ENCODE measurements around the gene RPS27A. TPM values are rescaled to one million over a fixed set of nuclear protein-coding genes. Genes with fewer than 3 reads are reported as not detected.

The RPS27A gene
- total and polyA plus RNA-seq, 9 of the 15 experiments (the other 6 are each of a cell fraction or from before 2014, with no cell fraction given) = 1,383 to 3,282 (median 2,242) TPM

DNA sequence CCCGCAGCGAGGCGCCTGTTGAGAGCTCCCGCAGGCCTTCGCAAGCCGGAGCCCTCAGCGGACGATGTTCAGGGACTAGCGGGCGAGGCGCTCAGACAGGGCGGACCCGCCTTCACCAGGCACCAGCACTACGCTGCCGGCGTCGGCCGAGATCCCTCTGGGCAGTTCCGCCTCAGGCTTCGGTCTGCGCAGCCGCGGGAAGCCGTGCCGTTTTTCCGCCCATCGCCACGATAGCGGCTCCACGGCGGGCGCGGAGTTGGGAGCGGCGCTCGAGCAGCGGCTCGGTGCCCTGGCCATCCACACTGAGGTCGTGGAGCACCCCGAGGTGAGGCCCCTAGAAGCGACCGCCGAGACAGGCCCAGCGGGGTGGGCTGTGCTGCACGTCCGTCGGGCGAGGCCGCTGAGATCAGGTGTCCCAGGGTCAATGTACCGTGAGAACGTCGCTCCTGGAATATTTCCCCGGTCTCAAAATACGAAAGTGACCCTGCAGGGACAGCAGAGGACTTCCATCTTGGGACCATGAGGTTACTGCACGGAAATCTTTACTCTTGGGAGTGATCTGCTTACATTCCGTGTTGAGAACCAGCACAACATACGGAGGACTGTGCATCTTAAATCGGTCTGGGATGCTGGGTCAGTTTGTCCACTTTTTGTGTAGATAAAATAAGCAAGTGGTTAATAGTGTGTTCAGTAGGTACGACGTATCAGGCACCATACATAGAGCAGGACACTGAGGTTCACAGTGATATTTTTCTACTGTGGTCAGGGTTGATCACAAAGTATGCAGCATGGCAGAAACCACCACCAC lies 49.8 kb downstream of the RPS27A start:
- Histone ChIP-seq H3K4me3 (peak overlapping the region; percentile 66), H3K36me3 (ENCODE audit: control insufficient read depth, insufficient read depth, low read length) (peaks cover 11% of the 10 kb centered on the region; the same call in 1 of the 3 replicates), H3K79me2 (ENCODE audit: control insufficient read depth, insufficient read depth, low read length) (peaks cover 34% of the 10 kb centered on the region), H3K9me1 (ENCODE audit: control insufficient read depth, insufficient read depth, low read length) (no peaks in the 10 kb centered on the region), H3K4me2 (ENCODE audit: insufficient read depth, low read length) (peak overlapping the region; percentile 97), H3K9ac (ENCODE audit: insufficient read depth in 1 of 2, low read depth in 2 of 2, low read length in 2 of 2) (peak overlapping the region; percentile 93 to 98), H3K9me3 (replicated peaks; ENCODE audit: control insufficient read depth, insufficient read depth, low read depth, low read length) (no peaks in the 10 kb centered on the region; the same call in 1 of the 2 replicates), H3K27ac (ENCODE audit: extremely low read depth, low read depth, low read length) (peak overlapping the region; percentile 91), H3K27me3 (ENCODE audit: control insufficient read depth in 2 of 2, insufficient read depth in 2 of 2, low read length in 2 of 2) (no peaks in the 10 kb centered on the region), H3K4me1 (replicated peaks in 1 of 2; ENCODE audit: control insufficient read depth in 2 of 2, insufficient read depth in 2 of 2, low read length in 2 of 2) (peaks cover 7 to 9% of the 10 kb centered on the region in 2 experiments; a peak in 3 of 5 replicates), H4K20me1 (replicated peaks; ENCODE audit: control insufficient read depth, insufficient read depth, low read length) (no peaks in the 10 kb centered on the region), H2AFZ (ENCODE audit: low read depth, low read length) (peak overlapping the region; percentile 96)
- ChIA-PET POLR2A (interaction anchor here (0.8 to 1.0 kb wide), 3 partner anchors 13 to 113 kb away, joined by 3 read pairs; no protein-coding TSS in a partner anchor), CTCF (ENCODE audit: low intra/inter-chr PET ratio) (interaction anchor here (0.9 kb wide), 1 partner anchor 230 kb away, joined by 3 read pairs; no protein-coding TSS in a partner anchor)
- in situ Hi-C loops (cut with MboI) = no loop called here
- peak; percentile 95 for ATAC-seq
- FAIRE-seq = peak; percentile 78
- under 1% methylated on average over 60 of the region's 60 CpGs for WGBS (ENCODE audit: insufficient coverage, low coverage, missing lambda C conversion rate)
- intact Hi-C loops (cut with micrococcal nuclease) = loop anchor here (5.0 kb wide), 2 partner anchors 135 to 335 kb away; partner anchors contain the start of genes CCDC88A and PPP4R3B
- DNase-seq (ENCODE audit: extremely low read depth in 1 of 4, low spot score in 3 of 4) = peak; percentile 78 to 91 (median 81)
- BruUV-seq (replicated peaks) = TSS peak; percentile 56
- TF ChIP-seq ZSCAN29 (IDR thresholded peaks at IDR 0.05) = no peak
- no peak for TF ChIP-seq RFX1 (IDR thresholded peaks at IDR 0.05)
- TF ChIP-seq, protein P1, sequence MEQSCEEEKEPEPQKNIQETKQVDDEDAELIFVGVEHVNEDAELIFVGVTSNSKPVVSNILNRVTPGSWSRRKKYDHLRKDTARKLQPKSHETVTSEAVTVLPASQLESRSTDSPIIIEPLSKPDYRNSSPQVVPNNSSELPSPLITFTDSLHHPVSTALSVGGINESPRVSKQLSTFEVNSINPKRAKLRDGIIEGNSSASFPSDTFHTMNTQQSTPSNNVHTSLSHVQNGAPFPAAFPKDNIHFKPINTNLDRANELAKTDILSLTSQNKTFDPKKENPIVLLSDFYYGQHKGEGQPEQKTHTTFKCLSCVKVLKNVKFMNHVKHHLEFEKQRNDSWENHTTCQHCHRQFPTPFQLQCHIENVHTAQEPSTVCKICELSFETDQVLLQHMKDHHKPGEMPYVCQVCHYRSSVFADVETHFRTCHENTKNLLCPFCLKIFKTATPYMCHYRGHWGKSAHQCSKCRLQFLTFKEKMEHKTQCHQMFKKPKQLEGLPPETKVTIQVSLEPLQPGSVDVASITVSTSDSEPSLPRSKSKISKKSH (CRISPR knock-in tag; IDR thresholded peaks at IDR 0.05) = no peak
- no peak for TF ChIP-seq NUFIP1 (IDR thresholded peaks at IDR 0.05; ENCODE audit: partially characterized antibody)
- no peak for TF ChIP-seq MTA2 (IDR thresholded peaks at IDR 0.05; ENCODE audit: low read depth)
- no peak for TF ChIP-seq OTX1 (CRISPR knock-in tag; IDR thresholded peaks at IDR 0.05)
- TF ChIP-seq, protein P2, sequence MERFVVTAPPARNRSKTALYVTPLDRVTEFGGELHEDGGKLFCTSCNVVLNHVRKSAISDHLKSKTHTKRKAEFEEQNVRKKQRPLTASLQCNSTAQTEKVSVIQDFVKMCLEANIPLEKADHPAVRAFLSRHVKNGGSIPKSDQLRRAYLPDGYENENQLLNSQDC (CRISPR knock-in tag; IDR thresholded peaks at IDR 0.05) = no peak
- no peak for TF ChIP-seq ARID1B (IDR thresholded peaks at IDR 0.05)
